Activated CD4-positive, CD25-positive, alpha-beta regulatory T cell treated with anti-CD3 and anti-CD28 coated beads, Interleukin-2, amount 50 U/mL, for 24 hours (primary cell): Measurements from ENCODE around the gene HACD4.
"Not testable (repeated sequence)": the region's sequence is repeated elsewhere in the genome, so short reads cannot be mapped to it uniquely, and the experiment has no call there.

ENCODE experiments used
- ATAC-seq, 2 donors: fragments of 150-1000 bp; cut with Tn5 transposase; one replicate each; pipeline ENCODE4 v1.10.0; 2021; ENCODE audit warnings: mild to moderate bottlenecking in 1 of 2, moderate library complexity in 1 of 2

The HACD4 gene

GRCh38 chr9:21015995-21016394, 15.4 kb downstream of the HACD4 start:
- no peak for ATAC-seq

DNA sequence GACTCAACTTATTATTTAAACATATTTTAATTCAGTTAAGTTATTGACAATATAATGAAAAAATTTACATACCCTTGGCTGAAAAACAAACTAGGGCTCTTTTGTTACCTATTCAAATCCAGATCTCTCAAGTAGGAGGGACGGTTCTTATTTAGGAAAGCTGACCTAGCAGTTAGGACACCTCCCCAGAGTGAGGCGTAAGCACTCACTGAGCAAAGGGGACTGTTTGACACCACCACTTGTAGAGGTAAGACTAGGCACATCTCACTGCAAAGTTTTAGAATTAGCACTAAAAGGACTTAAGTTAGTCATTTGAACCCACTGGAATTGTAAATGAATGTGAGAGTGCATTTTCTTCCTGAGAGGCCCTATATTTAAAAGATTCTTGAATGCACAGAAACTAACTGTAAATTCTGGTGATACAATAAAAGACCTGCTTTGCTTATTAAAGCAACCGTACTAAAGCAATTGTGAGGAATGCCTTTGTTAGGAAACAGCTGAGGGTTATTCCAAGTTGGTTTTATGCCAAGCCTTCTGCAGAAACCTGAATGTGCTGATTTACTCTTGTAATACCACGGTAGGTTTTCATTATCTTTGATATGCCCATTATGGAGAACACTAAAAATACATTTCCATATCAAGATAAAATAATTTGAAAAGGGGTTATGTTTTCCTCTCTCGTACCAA, 16.2 kb downstream of the HACD4 start:
- no peak for ATAC-seq

- ATAC-seq = no peak
These were observed 29.4 kb downstream of the HACD4 start for GRCh38 chr9:21002040-21002439.

- ATAC-seq = peak in 1 of 2 donors; percentile 19
These were observed 29.9 kb downstream of the HACD4 start for GRCh38 chr9:21001581-21001980.

DNA sequence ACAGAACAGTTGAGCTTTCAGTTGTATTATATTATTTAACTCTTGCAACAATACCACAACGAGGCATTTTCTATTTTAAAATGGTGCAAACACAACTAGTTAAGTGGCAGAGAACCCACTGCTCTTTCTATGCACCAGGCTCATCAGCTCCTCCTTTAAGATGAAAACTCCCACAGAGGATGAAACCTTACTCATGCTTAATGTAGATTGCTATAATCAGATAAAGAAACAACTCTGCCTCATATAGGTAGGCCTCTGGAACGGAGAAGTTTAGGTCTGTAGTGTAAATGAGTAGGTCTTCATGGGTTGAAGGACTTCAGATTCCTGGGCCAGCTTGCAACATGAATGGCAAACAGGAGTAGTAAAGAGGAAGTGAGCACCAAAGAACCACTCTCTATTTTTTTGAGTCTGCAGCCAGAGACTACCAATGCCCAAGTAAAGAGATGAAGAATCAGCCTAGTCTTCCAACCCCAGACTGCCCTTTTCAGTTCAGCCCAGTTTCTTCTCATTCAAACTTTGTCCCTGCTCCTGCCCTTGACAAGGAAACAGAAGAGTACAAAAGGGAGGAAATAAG, 33.9 kb downstream of the HACD4 start:
- peak; percentile 85 to 86 for ATAC-seq

DNA sequence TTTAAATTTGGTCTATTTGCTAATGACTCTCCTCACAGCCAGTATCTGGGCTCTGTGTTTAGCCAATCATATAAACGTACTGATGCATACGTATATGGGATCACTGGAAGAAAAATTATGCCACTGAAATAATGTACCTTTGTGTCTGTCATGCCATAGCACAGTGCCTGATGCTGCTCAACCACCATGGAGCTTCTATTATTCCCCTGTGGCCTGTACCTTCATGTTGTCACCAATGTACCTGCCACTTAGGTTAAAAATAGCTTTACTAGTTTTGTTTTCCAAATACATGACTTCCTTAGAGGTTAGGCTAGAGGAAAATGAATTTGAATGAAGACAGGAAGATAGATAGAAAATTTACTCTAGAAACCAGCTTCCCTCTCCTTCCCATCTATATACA, 34.6 kb downstream of the HACD4 start:
- ATAC-seq = peak in 1 of 2 donors; percentile 50

GRCh38 chr9:20995616-20996015, 35.8 kb downstream of the HACD4 start:
- ATAC-seq = no peak

GRCh38 chr9:20994486-20994885, 37.0 kb downstream of the HACD4 start:
- ATAC-seq = no peak

- no peak for ATAC-seq
These were observed 40.6 kb downstream of the HACD4 start for GRCh38 chr9:20990867-20991266.

GRCh38 chr9:20989923-20990341, 41.5 kb downstream of the HACD4 start:
- ATAC-seq = no peak

GRCh38 chr9:20988671-20989315, 42.6 kb downstream of the HACD4 start:
- no peak for ATAC-seq

DNA sequence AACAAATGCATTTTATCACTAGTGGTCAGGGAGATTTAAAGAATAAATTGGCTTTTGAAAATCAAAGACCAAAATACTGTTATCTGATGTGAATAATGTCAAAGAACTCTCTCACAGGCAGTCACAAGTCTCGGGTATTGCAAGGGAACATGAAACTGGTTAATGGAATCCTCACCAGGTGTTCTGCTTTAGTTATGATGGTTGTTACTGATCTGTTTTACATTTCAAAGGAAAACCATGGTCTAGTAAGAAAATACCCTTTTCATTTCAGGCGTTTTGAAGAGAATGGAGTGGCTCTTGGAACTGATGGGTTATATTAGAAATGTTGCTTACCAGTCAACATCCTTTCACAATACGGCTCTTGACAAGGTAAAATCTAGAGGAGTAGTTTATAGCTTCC, 43.4 kb downstream of the HACD4 start:
- ATAC-seq = no peak

GRCh38 chr9:20987521-20987920, 43.9 kb downstream of the HACD4 start:
- ATAC-seq = no peak

GRCh38 chr9:20985851-20986600, 45.4 kb downstream of the HACD4 start:
- ATAC-seq = no peak

DNA sequence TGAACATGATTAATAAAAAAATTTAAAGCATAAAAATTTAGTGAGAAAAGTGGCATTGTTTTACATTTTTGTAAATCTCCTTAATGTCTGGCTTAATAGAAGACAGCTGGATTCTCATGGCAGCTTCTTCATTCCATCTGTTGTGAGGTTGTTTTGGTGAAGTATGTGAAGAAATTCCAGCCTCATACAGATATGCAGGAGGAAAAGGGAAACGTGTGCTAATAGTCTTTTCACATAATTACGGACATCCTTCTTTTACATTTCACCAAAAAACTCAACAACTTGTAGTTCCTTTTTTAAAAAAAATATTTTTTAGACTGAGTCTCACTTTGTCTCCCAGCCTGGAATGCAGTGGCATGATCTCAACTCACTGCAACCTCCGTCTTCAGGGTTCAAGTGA, 46.9 kb downstream of the HACD4 start:
- no peak for ATAC-seq

DNA sequence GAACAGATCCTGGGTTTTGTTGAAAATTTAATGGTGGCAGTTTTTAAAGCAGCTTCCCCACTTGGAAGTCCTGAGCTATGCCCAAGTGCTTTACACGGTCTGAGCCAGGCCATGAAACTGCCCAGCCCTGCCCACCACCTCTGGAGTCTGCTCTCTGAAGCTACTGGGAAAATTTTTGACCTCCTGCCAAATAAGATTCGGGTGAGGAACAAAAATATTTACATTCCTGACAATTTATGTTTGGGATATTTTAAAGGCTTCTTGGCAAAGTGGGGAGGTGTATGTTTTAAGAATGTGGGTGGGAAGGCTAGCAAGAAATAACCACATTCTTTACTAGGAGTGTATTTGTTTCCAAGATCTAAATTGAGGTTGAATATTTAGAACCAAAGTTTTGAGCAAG, 50.0 kb downstream of the HACD4 start:
- ATAC-seq = no peak

- no peak for ATAC-seq
These were observed 50.5 kb downstream of the HACD4 start for GRCh38 chr9:20980832-20981455.

DNA sequence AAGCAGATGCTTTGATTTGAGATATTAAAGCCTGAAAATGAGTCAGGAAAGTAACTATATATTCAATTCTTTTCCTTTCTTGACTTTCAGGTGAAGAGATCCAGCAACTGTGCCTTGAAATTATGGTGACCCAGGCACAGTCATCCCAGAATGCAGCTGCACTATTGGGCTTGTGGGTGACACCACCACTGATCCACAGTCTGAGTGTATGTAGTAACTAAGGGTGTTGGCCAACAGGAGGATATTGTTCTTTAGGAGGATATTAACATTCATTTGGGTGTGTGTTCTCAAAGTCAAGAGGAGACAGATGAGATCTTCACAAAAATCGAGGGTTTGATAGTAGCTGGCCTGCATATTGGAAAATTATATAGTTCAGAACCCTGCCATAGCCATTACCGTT, 53.2 kb downstream of the HACD4 start:
- no peak for ATAC-seq

DNA sequence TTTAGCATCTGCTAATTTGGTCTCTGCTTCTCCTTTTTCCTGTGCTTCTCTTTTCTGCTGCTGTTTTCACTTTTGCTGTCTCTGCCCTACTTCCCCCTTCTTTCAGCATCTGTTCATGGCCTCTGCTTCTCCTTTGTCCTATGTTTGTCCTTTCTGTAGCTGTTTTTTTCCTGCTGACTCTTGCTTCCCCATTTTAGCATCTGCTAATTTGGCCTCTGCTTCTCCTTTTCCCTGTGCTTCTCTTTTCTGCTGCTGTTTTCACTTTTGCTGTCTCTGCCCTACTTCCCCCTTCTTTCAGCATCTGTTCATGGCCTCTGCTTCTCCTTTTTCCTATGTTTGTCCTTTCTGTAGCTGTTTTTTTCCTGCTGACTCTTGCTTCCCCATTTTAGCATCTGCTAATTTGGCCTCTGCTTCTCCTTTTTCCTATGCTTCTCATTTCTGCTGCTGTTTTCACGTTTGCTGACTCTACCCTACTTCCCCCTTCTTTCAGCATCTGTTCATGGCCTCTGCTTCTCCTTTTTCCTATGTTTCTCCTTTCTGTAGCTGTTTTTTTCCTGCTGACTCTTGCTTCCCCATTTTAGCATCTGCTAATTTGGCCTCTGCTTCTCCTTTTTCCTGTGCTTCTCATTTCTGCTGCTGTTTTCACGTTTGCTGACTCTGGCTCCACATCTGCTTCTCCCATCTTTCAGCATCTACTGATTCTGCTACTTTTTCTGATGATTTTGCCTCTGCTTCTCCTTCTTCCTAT, 57.1 kb downstream of the HACD4 start:
- not testable (repeated sequence) for ATAC-seq

DNA sequence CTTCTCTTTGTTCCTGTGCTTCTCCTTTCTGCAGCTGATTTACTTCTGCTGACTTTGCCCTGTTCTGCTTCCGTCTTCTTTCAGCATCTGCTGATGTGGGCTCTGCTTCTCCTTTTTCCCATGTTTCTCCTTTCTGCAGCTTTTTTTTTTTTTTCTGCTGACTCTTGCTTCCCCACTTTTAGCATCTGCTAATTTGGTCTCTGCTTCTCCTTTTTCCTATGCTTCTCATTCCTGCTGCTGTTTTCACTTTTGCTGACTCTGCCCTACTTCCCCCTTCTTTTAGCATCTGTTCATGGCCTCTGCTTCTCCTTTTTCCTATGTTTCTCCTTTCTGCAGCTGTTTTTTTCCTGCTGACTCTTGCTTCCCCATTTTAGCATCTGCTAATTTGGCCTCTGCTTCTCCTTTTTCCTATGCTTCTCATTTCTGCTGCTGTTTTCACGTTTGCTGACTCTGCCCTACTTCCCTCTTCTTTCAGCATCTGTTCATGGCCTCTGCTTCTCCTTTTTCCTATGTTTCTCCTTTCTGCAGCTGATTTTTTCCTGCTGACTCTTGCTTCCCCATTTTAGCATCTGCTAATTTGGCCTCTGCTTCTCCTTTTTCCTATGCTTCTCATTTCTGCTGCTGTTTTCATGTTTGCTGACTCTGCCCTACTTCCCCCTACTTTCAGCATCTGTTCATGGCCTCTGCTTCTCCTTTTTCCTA, 58.0 kb downstream of the HACD4 start:
- ATAC-seq = not testable (repeated sequence)

DNA sequence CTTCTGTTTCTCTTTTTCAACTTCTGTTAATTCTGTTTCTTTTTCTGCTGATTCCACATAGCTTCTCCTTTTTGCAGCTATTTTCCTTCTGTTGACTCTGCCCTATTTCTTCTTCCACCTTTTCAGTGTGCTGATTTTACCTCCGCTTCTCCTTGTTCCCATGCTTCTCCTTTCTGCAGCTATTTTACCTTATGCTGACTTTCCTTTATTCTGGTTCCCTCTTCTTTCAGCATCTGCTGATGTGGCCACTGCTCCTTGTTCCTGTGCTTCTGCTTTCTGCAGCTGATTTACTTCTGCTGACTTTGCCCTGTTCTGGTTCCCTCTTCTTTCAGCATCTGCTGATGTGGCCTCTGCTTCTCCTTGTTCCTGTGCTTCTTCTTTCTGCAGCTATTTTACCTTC, 58.8 kb downstream of the HACD4 start:
- ATAC-seq = no peak
